ENCODE results near the gene ZNF503. TPM values are rescaled to one million over a fixed set of nuclear protein-coding genes. Genes with fewer than 3 reads are reported as not detected.

Gene ZNF503
- total RNA-seq, 4 donors from 2014 or later = 12.1 to 99.4 (median 26.0) TPM

DNA sequence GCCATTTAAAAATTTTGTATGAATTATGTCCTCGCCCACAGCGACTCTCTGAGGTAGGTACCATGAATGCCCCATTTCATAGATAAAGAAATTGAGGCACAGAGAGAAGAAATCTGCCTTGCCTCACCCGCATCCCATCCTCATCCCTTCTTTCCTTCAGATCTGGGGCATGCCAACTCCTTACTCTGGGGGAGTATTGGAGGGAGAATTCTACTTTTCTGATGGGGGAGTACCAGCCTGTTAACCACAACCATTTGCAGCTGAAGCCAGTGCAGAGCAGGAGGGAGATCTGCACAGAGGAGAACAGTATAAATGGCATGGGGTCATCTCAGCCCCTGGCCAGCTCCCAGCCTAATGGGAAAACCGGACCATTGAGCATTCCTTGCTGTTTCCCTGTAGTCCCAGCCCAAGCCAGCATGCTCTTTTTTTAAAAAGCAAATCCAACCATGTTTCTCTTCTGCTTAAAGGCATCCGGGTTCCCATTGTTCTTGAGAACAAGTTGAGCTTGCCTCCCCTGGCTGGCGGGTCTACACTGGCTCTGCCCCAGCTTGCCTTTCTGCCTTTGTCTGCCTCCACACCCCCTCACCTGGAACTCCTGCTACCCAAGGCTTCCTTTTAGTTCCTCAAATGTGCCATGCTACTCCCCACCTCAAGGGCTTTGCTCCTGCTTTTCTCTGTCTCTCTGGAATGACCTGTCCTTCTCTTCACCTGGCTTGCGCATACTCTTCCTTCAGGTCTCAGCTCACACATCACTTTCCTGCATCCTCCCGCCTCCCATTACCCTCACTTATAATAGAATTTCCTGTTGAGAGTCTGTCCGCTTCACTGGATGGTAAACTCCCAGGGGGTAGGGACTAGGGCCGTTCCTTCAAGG is 8.8 kb upstream of the ZNF503 start:
- intact Hi-C loops (cut with DNase I; ENCODE audit: low total_unique reads) = no loop called here
- Histone ChIP-seq H3K27me3 (no peaks in the 10 kb centered on the region), H3K27ac (peak overlapping the region; percentile 97 to 98), H3K4me1 (no peaks in the 10 kb centered on the region), H3K4me3 (no peak overlapping the region), H3K36me3 (no peaks in the 10 kb centered on the region), H3K9me3 (no peaks in the 10 kb centered on the region)
- TF ChIP-seq POLR2A (IDR thresholded peaks at IDR 0.05) = no peak
- TF ChIP-seq, protein P1, sequence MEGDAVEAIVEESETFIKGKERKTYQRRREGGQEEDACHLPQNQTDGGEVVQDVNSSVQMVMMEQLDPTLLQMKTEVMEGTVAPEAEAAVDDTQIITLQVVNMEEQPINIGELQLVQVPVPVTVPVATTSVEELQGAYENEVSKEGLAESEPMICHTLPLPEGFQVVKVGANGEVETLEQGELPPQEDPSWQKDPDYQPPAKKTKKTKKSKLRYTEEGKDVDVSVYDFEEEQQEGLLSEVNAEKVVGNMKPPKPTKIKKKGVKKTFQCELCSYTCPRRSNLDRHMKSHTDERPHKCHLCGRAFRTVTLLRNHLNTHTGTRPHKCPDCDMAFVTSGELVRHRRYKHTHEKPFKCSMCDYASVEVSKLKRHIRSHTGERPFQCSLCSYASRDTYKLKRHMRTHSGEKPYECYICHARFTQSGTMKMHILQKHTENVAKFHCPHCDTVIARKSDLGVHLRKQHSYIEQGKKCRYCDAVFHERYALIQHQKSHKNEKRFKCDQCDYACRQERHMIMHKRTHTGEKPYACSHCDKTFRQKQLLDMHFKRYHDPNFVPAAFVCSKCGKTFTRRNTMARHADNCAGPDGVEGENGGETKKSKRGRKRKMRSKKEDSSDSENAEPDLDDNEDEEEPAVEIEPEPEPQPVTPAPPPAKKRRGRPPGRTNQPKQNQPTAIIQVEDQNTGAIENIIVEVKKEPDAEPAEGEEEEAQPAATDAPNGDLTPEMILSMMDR (IDR thresholded peaks at IDR 0.05) = no peak
- peak; percentile 31 to 32 for DNase-seq

GRCh38 chr10:75408911-75409885 is 7.6 kb upstream of the ZNF503 start:
- Histone ChIP-seq H3K9me3 (no peaks in the 10 kb centered on the region), H3K4me3 (peak overlapping the region; percentile 61 to 83), H3K36me3 (no peaks in the 10 kb centered on the region), H3K27ac (peak overlapping the region; percentile 97 to 98), H3K27me3 (no peaks in the 10 kb centered on the region), H3K4me1 (peaks cover 0 to 7% of the 10 kb centered on the region in 2 donors)
- peak in 1 of 2 donors; percentile 23 for TF ChIP-seq POLR2A (IDR thresholded peaks at IDR 0.05)
- TF ChIP-seq, protein P1 (IDR thresholded peaks at IDR 0.05) = no peak
- intact Hi-C loops (cut with DNase I; ENCODE audit: low total_unique reads) = loop anchor here (5.0 kb wide), 1 partner anchor 253 kb away; no protein-coding TSS in a partner anchor
- peak; percentile 81 to 82 for DNase-seq

- Histone ChIP-seq H3K9me3 (no peaks in the 10 kb centered on the region), H3K4me3 (peak overlapping the region; percentile 61 to 83), H3K27ac (peak overlapping the region; percentile 97 to 98), H3K27me3 (no peaks in the 10 kb centered on the region), H3K36me3 (no peaks in the 10 kb centered on the region), H3K4me1 (peaks cover 0 to 7% of the 10 kb centered on the region in 2 donors)
- TF ChIP-seq, protein P1 (IDR thresholded peaks at IDR 0.05) = no peak
- intact Hi-C loops (cut with DNase I; ENCODE audit: low total_unique reads) = loop anchor here (5.0 kb wide), 1 partner anchor 254 kb away; no protein-coding TSS in a partner anchor
- DNase-seq = peak; percentile 78
Observed at GRCh38 chr10:75408509-75408875, 6.9 kb upstream of the ZNF503 start.

DNA sequence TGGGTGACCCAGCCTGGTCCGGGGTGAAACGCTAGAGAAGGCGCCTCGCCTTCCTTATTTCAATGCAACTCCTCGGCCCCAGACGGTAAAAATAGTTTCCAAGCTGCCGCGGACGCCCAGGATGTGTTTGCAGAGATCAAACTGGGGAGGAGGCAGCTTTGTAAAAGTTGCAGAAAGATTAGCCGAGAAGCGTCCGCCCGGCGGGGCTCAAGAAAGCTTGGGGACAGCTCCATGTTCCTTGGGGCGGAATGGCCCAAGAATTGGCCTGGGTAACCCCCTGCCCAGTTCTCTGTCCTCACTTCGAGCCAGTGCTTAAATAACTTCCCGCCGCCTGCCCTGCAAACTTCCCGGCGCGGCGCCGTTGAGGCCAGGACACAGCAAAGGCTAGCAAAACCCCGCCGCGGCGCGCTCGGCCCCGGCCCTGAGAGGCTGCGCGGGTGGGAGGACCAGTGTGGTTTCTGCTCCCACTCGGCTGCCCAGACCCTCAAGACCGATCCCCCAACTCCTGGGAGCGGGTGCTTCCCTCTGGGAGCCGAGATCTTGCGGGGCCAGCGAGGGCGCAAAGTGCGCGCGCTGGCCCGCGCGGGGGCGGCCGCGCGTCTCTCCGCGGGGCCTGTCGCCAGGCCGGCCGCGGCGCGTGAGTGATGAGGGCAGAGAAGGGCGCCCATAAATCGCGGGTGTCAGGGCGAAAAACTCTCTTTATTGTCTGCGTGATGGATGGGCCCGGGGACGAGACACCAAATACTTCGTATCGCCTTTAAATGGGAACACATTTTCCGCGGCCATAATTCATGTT is 6.3 kb upstream of the ZNF503 start:
- peak overlapping the region; percentile 97 to 98 for H3K27ac ChIP-seq
- no peaks in the 10 kb centered on the region for H3K9me3 ChIP-seq
- intact Hi-C loops (cut with DNase I; ENCODE audit: low total_unique reads) = loop anchor here (5.0 kb wide), 1 partner anchor 254 kb away; no protein-coding TSS in a partner anchor
- H3K36me3 ChIP-seq = no peaks in the 10 kb centered on the region
- peaks cover 0 to 7% of the 10 kb centered on the region in 2 donors for H3K4me1 ChIP-seq
- H3K27me3 ChIP-seq = no peaks in the 10 kb centered on the region
- DNase-seq = peak; percentile 76
- peak overlapping the region; percentile 61 to 83 for H3K4me3 ChIP-seq
- TF ChIP-seq POLR2A (IDR thresholded peaks at IDR 0.05) = peak in 1 of 2 donors; percentile 10
- TF ChIP-seq, protein P1 (IDR thresholded peaks at IDR 0.05) = peak in 2 of 4 experiments; percentile 1 to 14

All from uterus (tissue), 4 donors.